GM19438 (cell line): ENCODE measurements around the gene PWWP2B.
"Not testable (repeated sequence)": the region's sequence is repeated elsewhere in the genome, so short reads cannot be mapped to it uniquely, and the experiment has no call there.

ENCODE experiments used
- ATAC-seq: cut with Tn5 transposase; IDR thresholded peaks from one replicate; pipeline ENCODE4 v1.9.1; 2021; ENCODE audit warnings: low read depth; ENCODE audit not compliant: unreplicated experiment

Gene PWWP2B

GRCh38 chr10:132428486-132428995 is 31.5 kb downstream of the PWWP2B start:
- no peak for ATAC-seq

GRCh38 chr10:132429281-132430230 is 32.6 kb downstream of the PWWP2B start:
- no peak for ATAC-seq

GRCh38 chr10:132430231-132430743 is 33.3 kb downstream of the PWWP2B start:
- ATAC-seq = no peak

GRCh38 chr10:132430861-132431271 is 33.9 kb downstream of the PWWP2B start:
- no peak for ATAC-seq

- no peak for ATAC-seq
Observed at GRCh38 chr10:132431537-132432175, 34.7 kb downstream of the PWWP2B start.

GRCh38 chr10:132432176-132432540 is 35.2 kb downstream of the PWWP2B start:
- no peak for ATAC-seq

DNA sequence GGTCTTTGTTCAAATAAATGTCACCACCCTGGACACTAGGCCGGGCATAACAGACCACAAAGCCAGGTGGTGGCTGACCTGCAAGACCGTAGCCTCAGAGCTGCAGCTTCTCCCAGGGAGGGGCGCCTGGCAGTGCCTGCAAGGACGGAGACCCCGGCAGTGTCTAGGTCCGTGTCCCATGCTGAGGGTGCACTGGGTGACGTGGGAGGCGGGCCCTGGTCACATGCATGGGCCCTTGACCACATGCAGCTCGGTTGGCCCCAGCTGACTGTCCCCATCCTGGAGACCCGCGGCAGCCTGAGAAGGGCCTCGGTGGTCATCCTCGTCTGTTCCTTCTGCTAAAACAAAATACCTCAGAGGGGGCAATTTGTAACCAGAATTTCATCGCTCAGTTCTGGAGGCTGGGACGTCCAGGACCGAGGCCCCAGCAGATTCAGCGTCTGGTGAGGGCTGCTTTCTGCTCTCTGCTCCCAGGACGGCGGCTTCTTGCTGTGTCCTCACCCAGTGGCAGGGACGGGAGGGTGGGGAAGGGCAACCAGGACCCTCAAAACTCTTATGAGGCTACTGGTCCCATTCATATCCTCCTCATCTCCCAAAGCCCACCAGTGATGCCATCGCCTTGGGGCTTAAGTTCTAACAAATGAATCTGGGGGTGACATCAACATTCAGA is 36.8 kb downstream of the PWWP2B start:
- ATAC-seq = no peak

DNA sequence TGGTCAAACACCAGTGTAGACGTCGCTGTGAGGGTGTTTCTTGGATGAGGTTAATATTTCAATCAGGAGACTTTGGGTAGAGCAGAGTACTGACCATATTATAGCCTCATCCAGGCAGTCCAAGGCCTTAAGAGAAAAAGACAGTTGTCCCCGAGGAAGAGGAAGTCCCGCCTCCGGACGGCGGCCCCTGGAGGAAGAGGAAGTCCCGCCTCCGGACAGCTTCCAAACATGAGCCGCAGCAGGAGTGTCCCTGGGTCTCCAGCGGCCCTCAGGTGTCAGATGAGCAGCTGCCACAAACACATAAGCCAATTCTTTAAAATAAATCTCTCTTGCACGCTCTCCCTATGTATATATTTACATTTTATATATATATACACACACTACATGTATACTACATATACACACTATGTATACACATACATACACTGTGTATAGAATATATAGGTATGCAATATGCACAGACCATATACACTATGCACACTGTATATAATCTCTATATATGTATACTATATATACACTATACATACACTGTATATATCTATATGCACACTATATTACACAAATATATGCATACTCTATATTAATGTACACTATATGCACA is 37.5 kb downstream of the PWWP2B start:
- ATAC-seq = peak; percentile 61

DNA sequence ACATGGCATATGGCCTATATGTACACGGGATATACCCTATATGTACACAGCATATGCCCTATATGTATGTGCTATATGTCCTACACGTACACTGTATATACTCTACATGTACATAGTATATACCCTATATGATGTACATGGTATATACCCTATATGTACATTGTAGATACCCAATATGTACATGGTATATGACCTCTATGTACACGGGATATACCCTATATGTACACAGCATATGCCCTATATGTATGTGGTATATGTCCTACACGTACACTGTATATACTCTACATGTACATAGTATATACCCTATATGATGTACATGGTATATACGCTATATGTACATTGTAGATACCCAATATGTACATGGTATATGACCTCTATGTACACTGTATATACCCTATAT is 38.3 kb downstream of the PWWP2B start:
- ATAC-seq = not testable (repeated sequence)

DNA sequence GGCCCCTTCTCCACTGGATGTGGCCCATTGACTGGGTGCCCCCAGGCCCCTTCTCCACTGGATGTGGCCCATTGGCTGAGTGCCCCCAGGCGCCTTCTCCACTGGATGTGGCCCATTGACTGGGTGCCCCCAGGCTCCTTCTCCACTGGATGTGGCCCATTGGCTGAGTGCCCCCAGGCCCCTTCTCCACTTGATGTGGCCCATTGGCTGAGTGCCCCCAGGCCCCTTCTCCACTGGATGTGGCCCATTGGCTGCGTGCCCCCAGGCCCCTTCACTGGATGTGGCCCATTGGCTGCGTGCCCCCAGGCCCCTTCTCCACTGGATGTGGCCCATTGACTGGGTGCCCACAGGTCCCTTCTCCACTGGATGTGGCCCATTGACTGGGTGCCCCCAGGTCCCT is 39.1 kb downstream of the PWWP2B start:
- ATAC-seq = not testable (repeated sequence)

DNA sequence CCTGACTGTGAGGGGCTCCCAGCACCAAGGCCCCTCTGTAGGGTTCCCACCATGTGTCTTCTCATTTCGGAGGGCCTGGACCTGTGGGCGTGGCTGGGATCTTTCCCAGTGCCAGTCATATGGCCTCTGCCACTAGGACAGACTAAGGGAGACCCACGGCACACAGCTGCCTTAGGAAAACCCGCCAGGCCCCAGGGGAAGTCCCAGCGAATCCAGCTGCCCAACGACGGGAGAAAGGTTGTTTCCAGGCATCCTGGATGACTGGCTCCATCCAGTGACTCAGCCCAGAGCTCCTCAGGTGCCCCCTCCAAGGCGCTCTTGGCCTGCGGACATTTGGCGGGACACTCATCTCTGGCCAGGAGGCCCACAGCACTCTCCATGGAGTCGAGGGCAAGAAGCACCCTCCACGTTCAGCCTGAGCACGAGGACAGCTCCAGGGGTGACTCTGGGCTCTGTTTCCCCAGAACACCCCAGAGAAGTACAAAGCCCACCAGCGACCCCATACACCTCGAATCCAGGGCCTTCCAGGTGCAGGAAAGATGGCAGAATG is 39.9 kb downstream of the PWWP2B start:
- no peak for ATAC-seq

DNA sequence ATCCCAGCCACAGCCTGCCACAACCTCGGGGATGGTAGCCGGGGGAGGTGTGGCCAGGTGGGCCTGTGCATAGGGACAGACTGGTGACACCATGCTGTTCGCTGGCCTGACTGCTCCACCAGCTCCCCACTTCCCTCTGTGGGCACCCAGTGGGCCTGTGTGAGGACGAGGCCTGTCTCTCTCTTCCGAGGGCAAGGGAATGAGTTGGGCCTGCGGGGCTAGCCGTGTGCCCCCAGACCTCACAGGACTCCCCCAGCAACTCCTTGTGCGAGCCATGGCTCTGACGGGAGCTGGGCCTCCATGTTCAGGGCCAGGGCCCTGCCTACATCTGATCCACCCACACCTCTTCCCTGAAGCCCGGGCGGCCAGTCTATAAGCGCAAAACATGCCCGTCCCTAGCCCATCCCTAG is 40.5 kb downstream of the PWWP2B start:
- no peak for ATAC-seq

GRCh38 chr10:132438091-132439024 is 41.4 kb downstream of the PWWP2B start:
- no peak for ATAC-seq

DNA sequence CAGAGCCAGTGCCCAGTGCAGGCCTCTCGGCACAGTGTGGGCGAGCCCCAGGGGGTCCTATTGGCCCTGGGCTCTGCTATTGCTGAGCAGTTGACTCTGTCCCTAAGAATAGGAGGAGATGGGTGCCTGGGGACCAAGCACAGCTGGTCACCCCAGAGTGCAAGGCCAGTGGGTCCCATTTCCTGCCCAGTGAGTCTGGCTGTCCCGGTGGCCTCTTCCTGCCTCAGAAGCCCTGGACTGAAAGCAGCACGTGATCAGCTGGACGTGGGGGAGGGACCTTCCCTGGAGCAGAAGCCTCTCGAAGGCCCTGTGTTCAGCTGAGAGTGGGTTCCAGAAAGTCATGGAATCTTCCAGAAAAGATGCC is 42.0 kb downstream of the PWWP2B start:
- no peak for ATAC-seq

GRCh38 chr10:132439424-132440163 is 42.6 kb downstream of the PWWP2B start:
- ATAC-seq = no peak

- no peak for ATAC-seq
Observed at GRCh38 chr10:132440791-132441565, 44.0 kb downstream of the PWWP2B start.

GRCh38 chr10:132441818-132442524 is 45.0 kb downstream of the PWWP2B start:
- ATAC-seq = no peak
